Fibroblast of lung (primary cell): ENCODE data around the gene EGR2. TPM values are rescaled to one million over a fixed set of nuclear protein-coding genes. Genes with fewer than 3 reads are reported as not detected.

Experiments used
- DNase-seq, 2 donors: peaks; one replicate each; pipeline versions ENCODE4 v3.0.0 to v3.0.0-alpha.2; 2010; ENCODE audit warnings: low read depth in 2 of 2
- H2AFZ ChIP-seq: 2 replicates; pipeline ENCODE4 v1.5.1; 2012; ENCODE audit warnings: low read length, control low read depth, inconsistent platforms
- H3K27ac ChIP-seq: 2 replicates; pipeline ENCODE4 v1.5.1; 2011; ENCODE audit warnings: low read length, control low read depth; ENCODE audit not compliant: insufficient read depth
- H3K27me3 ChIP-seq: 2 replicates; pipeline ENCODE4 v1.5.1; 2011; ENCODE audit warnings: mild to moderate bottlenecking, low read length; ENCODE audit not compliant: control insufficient read depth, insufficient read depth
- H3K36me3 ChIP-seq: 2 replicates; pipeline ENCODE4 v1.5.1; 2011; ENCODE audit warnings: low read length; ENCODE audit not compliant: control insufficient read depth, insufficient read depth
- H3K4me1 ChIP-seq: 2 replicates; pipeline ENCODE4 v1.5.1; 2011; ENCODE audit warnings: low read length; ENCODE audit not compliant: control insufficient read depth, insufficient read depth; ENCODE audit errors: extremely low read depth
- H3K4me2 ChIP-seq: 2 replicates; pipeline ENCODE4 v1.5.1; 2011; ENCODE audit warnings: low read length, control low read depth; ENCODE audit not compliant: insufficient read depth; ENCODE audit errors: extremely low read depth
- H3K4me3 ChIP-seq, 4 experiments: fragments of 200-600 bp in 1 of 4; sonication (generic) in 1 of 4; replicated peaks in 1 of 4; 2 replicates each; pipeline ENCODE4 v1.5.1; 2011 to 2016; ENCODE audit warnings: low read length in 4 of 4, low read depth in 3 of 4, mild to moderate bottlenecking in 3 of 4, control low read depth in 2 of 4, inconsistent platforms in 1 of 4, mixed read lengths in 1 of 4; ENCODE audit not compliant: insufficient read depth in 1 of 4; ENCODE audit errors: control extremely low read depth in 1 of 4
- H3K79me2 ChIP-seq: 2 replicates; pipeline ENCODE4 v1.5.1; 2012; ENCODE audit warnings: mild to moderate bottlenecking, low read length, inconsistent platforms; ENCODE audit not compliant: control insufficient read depth, insufficient read depth
- H3K9ac ChIP-seq: 2 replicates; pipeline ENCODE4 v1.5.1; 2011; ENCODE audit warnings: mild to moderate bottlenecking, low read length, control low read depth; ENCODE audit not compliant: insufficient read depth
- H3K9me3 ChIP-seq: 2 replicates; pipeline ENCODE4 v1.5.1; 2012; ENCODE audit warnings: low read depth, low read length; ENCODE audit not compliant: control insufficient read depth, insufficient read depth
- H4K20me1 ChIP-seq: 2 replicates; pipeline ENCODE4 v1.5.1; 2011; ENCODE audit warnings: low read length; ENCODE audit not compliant: control insufficient read depth, insufficient read depth; ENCODE audit errors: extremely low read depth
- EZH2 ChIP-seq: IDR thresholded peaks from 2 replicates; pipeline ENCODE4 v1.5.1; 2012; ENCODE audit warnings: low read length, control low read depth, mild to moderate bottlenecking; ENCODE audit errors: missing control alignments
- polyA plus RNA-seq, 2 donors: library from polyadenylated mRNA; depleted of rRNA in 1 of 2; stranded (reverse) in 1 of 2; unstranded in 1 of 2; fragments of >200 nt; gene quantifications; 2 replicates each; pipeline ENCODE4 v1.2.1, GENCODE V29; 2011 to 2012; ENCODE audit warnings: missing spikeins in 1 of 2
- total RNA-seq: library from RNA; depleted of rRNA; stranded (reverse); fragments of >200 nt; gene quantifications from 2 replicates; pipeline ENCODE4 v1.2.1, GENCODE V29; 2014
- TF ChIP-seq, protein P1 (sequence below), 2 donors: IDR thresholded peaks in 1 of 2; conservative IDR thresholded peaks in 1 of 2; 1 replicate in 1 of 2; 2 replicates in 1 of 2; pipeline ENCODE4 v1.5.1; 2011 to 2012; ENCODE audit warnings: low read length in 2 of 2, control low read depth in 1 of 2, inconsistent platforms in 1 of 2, low read depth in 1 of 2, mild to moderate bottlenecking in 1 of 2

The EGR2 gene
- total and polyA plus RNA-seq, 2 donors (not counting 1 experiment from before 2014, with no cell fraction given) = 0.08 to 0.33 TPM

DNA sequence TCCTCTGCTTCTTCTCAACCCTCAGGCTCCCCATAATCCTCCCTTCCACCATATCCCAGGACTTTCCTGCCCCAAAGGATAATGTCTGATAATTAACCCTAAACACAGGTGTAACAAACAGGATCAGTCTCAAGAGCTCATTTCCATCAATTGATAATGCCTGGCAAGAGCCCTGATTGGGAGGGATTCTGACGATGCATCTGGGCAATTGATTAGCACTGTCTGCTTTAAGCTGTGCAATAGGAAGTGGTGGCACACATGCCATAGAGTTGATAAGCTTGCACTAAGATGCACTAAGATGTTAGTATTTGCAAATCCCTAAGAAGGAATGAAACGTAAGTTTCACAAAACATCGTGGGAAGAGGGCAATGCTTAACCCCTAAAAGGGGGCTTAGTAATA is 27.4 kb upstream of the EGR2 start:
- H2AFZ ChIP-seq = no peak overlapping the region
- H3K27me3 ChIP-seq = peaks cover 2% of the 10 kb centered on the region
- no peak overlapping the region for H3K4me2 ChIP-seq
- TF ChIP-seq, protein P1, sequence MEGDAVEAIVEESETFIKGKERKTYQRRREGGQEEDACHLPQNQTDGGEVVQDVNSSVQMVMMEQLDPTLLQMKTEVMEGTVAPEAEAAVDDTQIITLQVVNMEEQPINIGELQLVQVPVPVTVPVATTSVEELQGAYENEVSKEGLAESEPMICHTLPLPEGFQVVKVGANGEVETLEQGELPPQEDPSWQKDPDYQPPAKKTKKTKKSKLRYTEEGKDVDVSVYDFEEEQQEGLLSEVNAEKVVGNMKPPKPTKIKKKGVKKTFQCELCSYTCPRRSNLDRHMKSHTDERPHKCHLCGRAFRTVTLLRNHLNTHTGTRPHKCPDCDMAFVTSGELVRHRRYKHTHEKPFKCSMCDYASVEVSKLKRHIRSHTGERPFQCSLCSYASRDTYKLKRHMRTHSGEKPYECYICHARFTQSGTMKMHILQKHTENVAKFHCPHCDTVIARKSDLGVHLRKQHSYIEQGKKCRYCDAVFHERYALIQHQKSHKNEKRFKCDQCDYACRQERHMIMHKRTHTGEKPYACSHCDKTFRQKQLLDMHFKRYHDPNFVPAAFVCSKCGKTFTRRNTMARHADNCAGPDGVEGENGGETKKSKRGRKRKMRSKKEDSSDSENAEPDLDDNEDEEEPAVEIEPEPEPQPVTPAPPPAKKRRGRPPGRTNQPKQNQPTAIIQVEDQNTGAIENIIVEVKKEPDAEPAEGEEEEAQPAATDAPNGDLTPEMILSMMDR (conservative IDR thresholded peaks at IDR 0.05 in 1 of 2, IDR thresholded peaks at IDR 0.05 in 1 of 2; ENCODE audit: low read depth in 1 of 2, low read length in 2 of 2) = no peak
- no peak for TF ChIP-seq EZH2
- no peaks in the 10 kb centered on the region for H4K20me1 ChIP-seq
- no peak overlapping the region for H3K27ac ChIP-seq
- no peak overlapping the region for H3K9ac ChIP-seq
- no peak overlapping the region for H3K4me3 ChIP-seq
- no peaks in the 10 kb centered on the region for H3K9me3 ChIP-seq
- H3K79me2 ChIP-seq = no peaks in the 10 kb centered on the region
- H3K36me3 ChIP-seq = no peaks in the 10 kb centered on the region
- no peaks in the 10 kb centered on the region for H3K4me1 ChIP-seq
- DNase-seq = no peak

DNA sequence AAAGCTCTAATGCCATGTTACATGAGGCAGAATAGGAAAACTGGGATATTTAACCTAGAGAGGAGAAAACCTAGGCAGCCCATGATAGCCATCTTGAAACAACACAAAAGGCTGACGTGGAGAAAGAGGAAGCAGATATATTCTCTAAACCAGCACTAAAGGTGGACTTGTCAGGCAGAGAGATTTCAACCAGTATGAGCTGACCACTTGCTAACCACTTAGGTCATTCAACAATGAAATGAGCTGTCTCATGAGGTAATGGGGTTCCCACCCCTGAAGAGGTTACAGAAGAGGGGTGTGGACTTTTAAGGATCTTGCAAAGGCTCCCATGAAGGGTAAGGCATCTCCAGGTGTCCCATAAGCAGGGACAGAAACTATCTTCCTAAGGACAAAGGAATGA is 26.8 kb upstream of the EGR2 start:
- Histone ChIP-seq H3K27me3 (peaks cover 2% of the 10 kb centered on the region), H3K4me3 (no peak overlapping the region), H2AFZ (no peak overlapping the region), H3K36me3 (no peaks in the 10 kb centered on the region), H3K27ac (no peak overlapping the region), H3K4me2 (no peak overlapping the region), H3K4me1 (no peaks in the 10 kb centered on the region), H4K20me1 (no peaks in the 10 kb centered on the region), H3K9me3 (no peaks in the 10 kb centered on the region), H3K79me2 (no peaks in the 10 kb centered on the region), H3K9ac (no peak overlapping the region)
- DNase-seq = no peak
- no peak for TF ChIP-seq EZH2
- TF ChIP-seq, protein P1 (conservative IDR thresholded peaks at IDR 0.05 in 1 of 2, IDR thresholded peaks at IDR 0.05 in 1 of 2; ENCODE audit: low read depth in 1 of 2, low read length in 2 of 2) = no peak

DNA sequence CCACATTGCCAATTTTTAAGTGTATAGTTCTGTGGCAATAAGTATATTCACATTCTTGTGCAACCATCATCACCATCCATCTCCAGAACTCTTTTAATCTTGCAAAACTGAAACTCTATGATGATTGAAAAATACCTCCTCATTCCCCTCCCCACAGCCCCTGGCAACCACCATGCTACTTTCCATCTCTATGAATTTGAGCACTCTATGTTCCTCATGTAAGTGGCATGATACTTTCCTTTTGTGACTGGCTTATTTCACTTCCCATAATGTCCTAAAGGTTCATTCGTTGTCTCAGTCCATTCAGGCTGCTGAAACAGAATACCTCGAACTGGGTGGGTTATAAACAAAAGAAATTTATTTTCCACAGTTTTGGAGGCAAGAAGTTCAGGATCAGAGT is 23.4 kb upstream of the EGR2 start:
- Histone ChIP-seq H3K9me3 (no peaks in the 10 kb centered on the region), H3K4me3 (no peak overlapping the region), H3K27me3 (peaks cover 2% of the 10 kb centered on the region), H3K79me2 (no peaks in the 10 kb centered on the region), H4K20me1 (no peaks in the 10 kb centered on the region), H3K36me3 (no peaks in the 10 kb centered on the region), H3K4me1 (no peaks in the 10 kb centered on the region), H3K27ac (no peak overlapping the region), H3K4me2 (no peak overlapping the region), H2AFZ (no peak overlapping the region), H3K9ac (no peak overlapping the region)
- TF ChIP-seq, protein P1 (conservative IDR thresholded peaks at IDR 0.05 in 1 of 2, IDR thresholded peaks at IDR 0.05 in 1 of 2; ENCODE audit: low read depth in 1 of 2, low read length in 2 of 2) = no peak
- TF ChIP-seq EZH2 = no peak
- no peak for DNase-seq
